Stromal cell of bone marrow (primary cell): Measurements from ENCODE around the gene DNAJB1.
A peak's percentile ranks its signal among the peaks of the same experiment; 100 is the strongest.

ENCODE experiments used
- DNase-seq: peaks from one replicate; pipeline ENCODE4 v3.0.0-alpha.2; 2012; ENCODE audit warnings: low read depth

The DNAJB1 gene

GRCh38 chr19:14496029-14496833 lies 22.0 kb downstream of the DNAJB1 start, which contains the start of gene GIPC1:
GIPC1 (minus strand) TSS chr19:14496127; CDS start chr19:14482976, 13,151 bp downstream.
- DNase-seq: peak; percentile 96

- DNase-seq: no peak
Measured at GRCh38 chr19:14495672-14496028, 22.5 kb downstream of the DNAJB1 start.

GRCh38 chr19:14494910-14495671 lies 23.1 kb downstream of the DNAJB1 start:
- DNase-seq: no peak

- DNase-seq: no peak
Measured at GRCh38 chr19:14494411-14494810, 23.8 kb downstream of the DNAJB1 start.

GRCh38 chr19:14492756-14493337 lies 25.4 kb downstream of the DNAJB1 start:
- DNase-seq: no peak

- DNase-seq: no peak
Measured at GRCh38 chr19:14487370-14488125, 30.6 kb downstream of the DNAJB1 start.

- no peak for DNase-seq
Measured at GRCh38 chr19:14482172-14482941, 35.8 kb downstream of the DNAJB1 start.

GRCh38 chr19:14480700-14481079 lies 37.5 kb downstream of the DNAJB1 start:
- DNase-seq: no peak

GRCh38 chr19:14479975-14480699 lies 38.1 kb downstream of the DNAJB1 start:
- DNase-seq: no peak

GRCh38 chr19:14479309-14479974 lies 38.8 kb downstream of the DNAJB1 start:
- no peak for DNase-seq

- DNase-seq: no peak
Measured at GRCh38 chr19:14478113-14478545, 40.1 kb downstream of the DNAJB1 start.

- no peak for DNase-seq
Measured at GRCh38 chr19:14477418-14478112, 40.6 kb downstream of the DNAJB1 start.

- no peak for DNase-seq
Measured at GRCh38 chr19:14476673-14477401, 41.4 kb downstream of the DNAJB1 start.

GRCh38 chr19:14476327-14476672 lies 41.9 kb downstream of the DNAJB1 start:
- no peak for DNase-seq

GRCh38 chr19:14475251-14476073 lies 42.7 kb downstream of the DNAJB1 start, which contains the start of gene PTGER1:
PTGER1 (minus strand) TSS chr19:14475354; CDS start chr19:14474320, 1,034 bp downstream.
- no peak for DNase-seq

GRCh38 chr19:14474827-14475226 lies 43.4 kb downstream of the DNAJB1 start:
- no peak for DNase-seq

- no peak for DNase-seq
Measured at GRCh38 chr19:14473978-14474578, 44.1 kb downstream of the DNAJB1 start.
